Measurements from ENCODE around the gene CDK12.
"Not testable (repeated sequence)": the region's sequence is repeated elsewhere in the genome, so short reads cannot be mapped to it uniquely, and the experiment has no call there.

DNA sequence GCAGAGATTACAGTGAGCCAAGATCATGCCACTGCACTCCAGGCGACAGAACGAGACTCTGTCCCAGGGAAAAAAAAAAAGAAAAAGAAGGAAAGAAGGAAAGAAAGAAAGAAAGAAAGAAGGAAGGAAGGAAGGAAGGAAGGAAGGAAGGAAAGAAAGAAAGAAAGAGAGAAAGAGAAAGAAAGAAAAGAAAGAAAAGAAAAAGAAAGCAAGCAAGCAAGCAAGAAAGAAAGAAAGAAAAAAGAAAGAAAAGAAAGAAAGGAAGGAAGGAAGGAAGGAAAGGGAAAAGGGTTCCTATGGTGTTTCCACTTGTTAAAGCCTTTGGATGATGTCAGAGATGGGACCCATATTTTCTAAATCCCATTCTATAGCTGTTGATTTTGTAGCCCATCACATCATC lies 21.4 kb upstream of the CDK12 start:
- not testable (repeated sequence) for TF ChIP-seq CTCF (IDR thresholded peaks at IDR 0.05 in 4 of 5, conservative IDR thresholded peaks at IDR 0.05 in 1 of 5); POLR2A (IDR thresholded peaks at IDR 0.05)

Measured in gastrocnemius medialis (tissue), 4 donors.